Prostate gland (tissue), 2 donors: ENCODE measurements around the gene TBL2. TPM values are rescaled to one million over a fixed set of nuclear protein-coding genes. Genes with fewer than 3 reads are reported as not detected.
A peak's percentile ranks its signal among the peaks of the same experiment; 100 is the strongest.
"Not testable (repeated sequence)": the region's sequence is repeated elsewhere in the genome, so short reads cannot be mapped to it uniquely, and the experiment has no call there.

Experiments used
- DNase-seq: peaks from one replicate; pipeline ENCODE4 v3.0.0-alpha.2; 2019; ENCODE audit warnings: low spot score
- H3K27ac ChIP-seq, 2 donors: fragments of 200-600 bp; sonication (generic); 2 replicates each; pipeline ENCODE4 v1.5.1; 2017 to 2019
- H3K27me3 ChIP-seq: fragments of 200-600 bp; sonication (generic); replicated peaks from 2 replicates; pipeline ENCODE4 v1.5.1; 2019; ENCODE audit not compliant: insufficient read depth
- H3K36me3 ChIP-seq, 2 donors: fragments of 200-600 bp; sonication (generic); 1 replicate in 1 of 2; 2 replicates in 1 of 2; pipeline versions ENCODE4 v1.5.1 to v1.8.1; 2017 to 2019
- H3K4me1 ChIP-seq: fragments of 200-600 bp; sonication (generic); replicated peaks from 2 replicates; pipeline ENCODE4 v1.5.1; 2019
- H3K4me3 ChIP-seq, 2 donors: fragments of 200-600 bp; sonication (generic); 2 replicates each; pipeline ENCODE4 v1.5.1; 2017 to 2019
- H3K9me3 ChIP-seq: fragments of 200-600 bp; sonication (generic); 2 replicates; pipeline ENCODE4 v1.5.1; 2017
- CTCF ChIP-seq, 4 experiments: fragments of 200-600 bp in 2 of 4; fragments of 450-650 bp in 2 of 4; sonication (generic) in 2 of 4; IDR thresholded peaks; 1 replicate in 3 of 4; 2 replicates in 1 of 4; pipeline ENCODE4 v1.5.1; 2016 to 2019; ENCODE audit warnings: antibody characterized with exemption in 4 of 4, mild to moderate bottlenecking in 2 of 4, moderate library complexity in 2 of 4
- POLR2A ChIP-seq: fragments of 450-650 bp; IDR thresholded peaks from one replicate; pipeline ENCODE4 v1.6.1; 2016; ENCODE audit warnings: antibody characterized with exemption, mild to moderate bottlenecking
- POLR2AphosphoS5 ChIP-seq: sonication (generic); formaldehyde crosslinking; IDR thresholded peaks from one replicate; pipeline ENCODE4 v1.6.1; 2017; ENCODE audit warnings: antibody characterized with exemption
- WGBS: methylation state at CpG from one replicate; pipeline ENCODE4 v1.1.5; 2018; 5-methylcytosine and 5-hydroxymethylcytosine counted together
- intact Hi-C: fragments of 100-400 bp; cut with DNase I; formaldehyde crosslinking; loops from one replicate; pipeline ENCODE4 v1.14.2; 2022
- total RNA-seq, 2 donors: library from RNA; depleted of rRNA; stranded (reverse); fragments of >200 nt; gene quantifications; one replicate each; pipeline ENCODE4 v1.1.0, GENCODE V29; 2016

The TBL2 gene
- total RNA-seq, 2 donors from 2014 or later: 73.5 to 112 TPM

GRCh38 chr7:73567140-73567539, 11.2 kb downstream of the TBL2 start:
- DNase-seq: no peak

DNA sequence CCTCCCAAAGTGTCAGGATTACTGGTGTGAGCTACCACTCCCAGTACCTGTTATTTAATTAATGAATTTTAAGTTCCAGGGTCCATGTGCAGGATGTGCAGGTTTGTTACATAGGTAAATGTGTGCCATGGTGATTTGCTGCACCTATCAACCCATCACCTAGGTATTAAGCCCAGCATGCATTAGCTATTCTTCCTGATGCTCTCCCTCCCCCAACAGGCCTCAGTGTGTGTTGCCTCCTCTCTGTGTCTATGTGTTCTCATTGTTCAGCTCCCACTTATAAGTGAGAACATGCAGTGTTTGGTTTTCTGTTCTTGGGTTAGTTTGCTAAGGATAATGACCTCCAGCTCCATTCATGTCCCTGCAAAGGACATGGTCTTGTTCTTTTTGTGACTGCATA, 11.9 kb downstream of the TBL2 start:
- H3K27me3 ChIP-seq, H3K36me3 ChIP-seq, H3K9me3 ChIP-seq, DNase-seq, H3K4me1 ChIP-seq, H3K4me3 ChIP-seq, intact Hi-C loops, H3K27ac ChIP-seq: not testable (repeated sequence)

More at GRCh38 chr7:73567140-73567539, 11.2 kb downstream of the TBL2 start:
- no peaks in the 10 kb centered on the region for H3K4me1 ChIP-seq
- H3K9me3 ChIP-seq: no peaks in the 10 kb centered on the region
- TF ChIP-seq POLR2A (no peak), CTCF (IDR thresholded peaks at IDR 0.05) (no peak), POLR2AphosphoS5 (no peak)
- no peak overlapping the region for H3K4me3 ChIP-seq
- 86% methylated on average over 4 of the region's 4 CpGs for WGBS
- no peak overlapping the region for H3K27ac ChIP-seq
- intact Hi-C loops: no loop called here
- no peaks in the 10 kb centered on the region for H3K27me3 ChIP-seq
- H3K36me3 ChIP-seq: peaks cover 3 to 11% of the 10 kb centered on the region in 2 donors

DNA sequence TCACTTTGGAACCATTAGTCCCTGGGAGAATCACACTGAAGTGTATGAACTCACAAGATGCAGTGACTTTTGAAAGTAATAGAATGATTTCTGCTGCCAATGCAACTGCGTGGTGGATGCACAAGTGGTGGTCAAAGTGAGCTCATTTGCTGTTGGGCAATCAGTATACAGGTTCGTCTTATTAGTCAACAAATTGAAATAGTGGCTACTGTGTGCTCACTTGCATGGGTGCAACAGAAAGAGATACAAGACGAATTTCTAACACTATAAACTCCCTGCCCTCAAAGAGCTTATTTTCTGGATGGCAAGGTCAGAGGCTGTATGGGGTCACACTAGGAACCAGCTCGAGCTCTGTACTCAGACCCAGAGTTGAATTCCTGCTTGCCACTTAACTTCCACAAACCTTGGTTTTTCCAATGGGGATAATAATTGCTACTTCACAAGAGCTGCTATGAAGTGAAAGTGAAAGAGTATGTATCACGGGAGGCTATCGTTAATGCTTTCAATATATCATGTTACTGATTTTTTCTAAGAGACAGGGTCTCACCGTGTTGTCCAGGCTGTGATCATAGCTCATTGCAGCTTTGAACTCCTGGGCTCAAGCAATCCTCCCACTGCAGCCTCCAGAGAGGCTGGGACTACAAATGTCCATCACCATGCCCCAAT, 12.6 kb downstream of the TBL2 start:
- DNase-seq: no peak
- Histone ChIP-seq H3K4me1 (no peaks in the 10 kb centered on the region), H3K4me3 (no peak overlapping the region), H3K36me3 (peaks cover 3 to 5% of the 10 kb centered on the region in 2 donors), H3K27ac (no peak overlapping the region), H3K9me3 (no peaks in the 10 kb centered on the region), H3K27me3 (no peaks in the 10 kb centered on the region)
- TF ChIP-seq POLR2AphosphoS5 (no peak), POLR2A (no peak), CTCF (IDR thresholded peaks at IDR 0.05) (no peak)
- intact Hi-C loops: no loop called here
- WGBS: 62% methylated on average over 7 of the region's 7 CpGs

DNA sequence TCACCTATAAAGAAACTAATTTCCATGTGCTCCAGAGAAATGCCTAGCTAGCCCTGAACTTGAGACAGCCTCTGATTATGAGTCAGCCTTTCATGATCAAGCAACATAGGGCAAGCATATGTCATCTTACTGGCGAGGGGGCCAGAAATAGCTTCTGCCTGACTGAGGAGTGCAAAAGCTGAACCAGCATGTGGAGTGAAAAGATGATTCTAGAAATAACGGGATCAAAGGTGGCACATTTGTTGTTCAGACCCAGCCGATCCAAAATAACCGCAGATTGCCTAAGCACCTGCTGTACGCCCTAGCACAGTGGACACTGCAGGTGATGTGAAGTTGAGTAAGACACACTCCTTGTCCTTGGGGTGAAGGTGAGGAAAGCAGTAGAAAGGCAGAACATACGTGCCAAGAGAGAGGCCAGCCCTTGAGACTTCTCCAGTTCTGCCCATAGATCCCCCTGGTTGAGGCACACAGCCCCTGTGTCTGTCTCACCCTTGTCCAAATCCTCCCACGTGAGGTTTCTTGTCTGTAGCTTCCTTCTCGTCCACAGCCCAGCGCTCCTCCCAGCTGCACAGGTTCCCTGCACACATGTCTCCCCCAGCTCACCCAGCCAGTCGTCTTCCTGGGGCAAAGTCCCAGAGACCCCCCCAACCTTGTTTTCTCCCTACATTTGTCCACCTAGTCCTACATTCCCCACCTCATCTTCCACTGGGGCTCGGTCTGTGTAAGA, 18.1 kb downstream of the TBL2 start:
- no peak for DNase-seq
- Histone ChIP-seq H3K4me1 (no peaks in the 10 kb centered on the region), H3K9me3 (no peaks in the 10 kb centered on the region), H3K27ac (no peak overlapping the region), H3K36me3 (no peaks in the 10 kb centered on the region), H3K27me3 (no peaks in the 10 kb centered on the region), H3K4me3 (no peak overlapping the region)
- intact Hi-C loops: no loop called here
- TF ChIP-seq POLR2AphosphoS5: no peak
- TF ChIP-seq POLR2A: no peak
- TF ChIP-seq CTCF (IDR thresholded peaks at IDR 0.05): no peak
- 57% methylated on average over 11 of the region's 11 CpGs for WGBS

DNA sequence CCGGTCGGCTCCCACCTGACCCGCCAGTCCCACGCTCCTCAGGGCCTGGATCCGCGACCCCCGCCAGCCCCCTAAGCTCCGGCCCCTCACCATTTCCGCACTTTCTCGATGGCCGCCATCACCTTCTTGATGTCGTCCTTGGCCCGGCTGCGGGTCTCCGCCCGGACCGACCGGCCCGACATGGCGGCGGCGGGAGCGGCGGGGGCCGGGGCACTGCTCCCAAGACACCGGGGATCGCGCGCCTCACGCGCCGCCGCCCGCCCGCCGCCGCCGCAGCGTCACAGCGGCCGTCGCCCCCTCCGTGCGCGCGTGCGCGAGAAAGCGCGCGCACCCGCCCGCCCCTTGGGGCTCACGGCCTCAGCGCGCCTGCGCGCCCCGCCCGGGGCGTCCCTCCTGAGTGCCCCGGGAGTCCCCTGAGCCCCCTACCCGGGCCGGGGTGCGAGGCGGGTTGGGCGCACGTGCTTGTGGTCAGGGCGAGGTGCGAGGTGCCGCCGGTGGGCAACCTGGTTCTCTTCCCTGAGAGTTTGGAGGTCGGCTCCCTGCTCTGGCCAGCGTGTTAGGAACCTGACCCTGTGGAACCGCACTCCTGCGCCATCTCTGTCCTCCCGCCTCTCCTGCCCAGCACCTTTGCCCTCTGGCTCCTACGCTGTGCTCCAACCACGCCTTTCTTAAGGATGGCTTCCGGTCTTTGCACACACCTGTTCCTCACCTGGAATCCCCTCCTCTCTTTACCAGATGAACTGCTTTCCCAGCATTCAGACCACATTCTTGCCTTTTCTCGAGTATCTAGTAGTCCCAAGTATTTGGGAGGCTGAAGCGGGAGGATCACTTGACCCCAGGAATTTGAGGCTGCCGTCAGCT, 20.8 kb downstream of the TBL2 start, which contains the start of gene BCL7B:
TSS of gene BCL7B (minus strand) at position 294 of the 861 bp plus-strand sequence. CDS start at position 182, 112 bp downstream.
- Histone ChIP-seq H3K4me3 (peak within 1 kb of the TSS; percentile 92 to 97), H3K4me1 (no peaks in the 10 kb centered on the region), H3K9me3 (no peaks in the 10 kb centered on the region), H3K27me3 (no peaks in the 10 kb centered on the region), H3K27ac (peak within 1 kb of the TSS; percentile 98 to 100), H3K36me3 (no peaks in the 10 kb centered on the region)
- TF ChIP-seq CTCF (IDR thresholded peaks at IDR 0.05): no peak
- TF ChIP-seq POLR2AphosphoS5: peak; percentile 41
- 7% methylated on average over 57 of the region's 83 CpGs for WGBS
- peak; percentile 49 for DNase-seq
- intact Hi-C loops: loop anchor here (1.0 to 2.0 kb wide), 2 partner anchors 21 to 35 kb away; partner anchors contain the start of genes BAZ1B and TBL2
